Measurements from ENCODE around the gene NFYA. TPM values are rescaled to one million over a fixed set of nuclear protein-coding genes. Genes with fewer than 3 reads are reported as not detected.

Gene NFYA
- total and polyA plus RNA-seq, 9 donors: 7.6 to 33.3 (median 20.7) TPM

GRCh38 chr6:41122918-41123317 is 50.1 kb downstream of the NFYA start:
- intact Hi-C loops (cut with DNase I): no loop called here
- TF ChIP-seq POLR2A (IDR thresholded peaks at IDR 0.05) (no peak), EP300 (IDR thresholded peaks at IDR 0.05) (no peak)
- TF ChIP-seq, protein P1, sequence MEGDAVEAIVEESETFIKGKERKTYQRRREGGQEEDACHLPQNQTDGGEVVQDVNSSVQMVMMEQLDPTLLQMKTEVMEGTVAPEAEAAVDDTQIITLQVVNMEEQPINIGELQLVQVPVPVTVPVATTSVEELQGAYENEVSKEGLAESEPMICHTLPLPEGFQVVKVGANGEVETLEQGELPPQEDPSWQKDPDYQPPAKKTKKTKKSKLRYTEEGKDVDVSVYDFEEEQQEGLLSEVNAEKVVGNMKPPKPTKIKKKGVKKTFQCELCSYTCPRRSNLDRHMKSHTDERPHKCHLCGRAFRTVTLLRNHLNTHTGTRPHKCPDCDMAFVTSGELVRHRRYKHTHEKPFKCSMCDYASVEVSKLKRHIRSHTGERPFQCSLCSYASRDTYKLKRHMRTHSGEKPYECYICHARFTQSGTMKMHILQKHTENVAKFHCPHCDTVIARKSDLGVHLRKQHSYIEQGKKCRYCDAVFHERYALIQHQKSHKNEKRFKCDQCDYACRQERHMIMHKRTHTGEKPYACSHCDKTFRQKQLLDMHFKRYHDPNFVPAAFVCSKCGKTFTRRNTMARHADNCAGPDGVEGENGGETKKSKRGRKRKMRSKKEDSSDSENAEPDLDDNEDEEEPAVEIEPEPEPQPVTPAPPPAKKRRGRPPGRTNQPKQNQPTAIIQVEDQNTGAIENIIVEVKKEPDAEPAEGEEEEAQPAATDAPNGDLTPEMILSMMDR (IDR thresholded peaks at IDR 0.05): no peak
- no peaks in the 10 kb centered on the region for H3K36me3 ChIP-seq
- 88 to 100% (median 97%) methylated on average over 1 of the region's 1 CpG for WGBS, 3 donors
- no peak for DNase-seq
- H3K4me1 ChIP-seq (ENCODE audit: insufficient read depth): no peaks in the 10 kb centered on the region
- no peaks in the 10 kb centered on the region for H3K9me3 ChIP-seq
- H3K4me3 ChIP-seq: no peak overlapping the region
- no peaks in the 10 kb centered on the region for H3K27me3 ChIP-seq
- H3K27ac ChIP-seq: no peak overlapping the region

GRCh38 chr6:41125282-41125681 is 52.5 kb downstream of the NFYA start:
- 98 to 99% (median 99%) methylated on average over 3 of the region's 3 CpGs for WGBS, 3 donors
- Histone ChIP-seq H3K27ac (no peak overlapping the region), H3K9me3 (no peaks in the 10 kb centered on the region), H3K4me1 (ENCODE audit: insufficient read depth) (no peaks in the 10 kb centered on the region), H3K27me3 (no peaks in the 10 kb centered on the region), H3K36me3 (no peaks in the 10 kb centered on the region), H3K4me3 (no peak overlapping the region)
- intact Hi-C loops (cut with DNase I): no loop called here
- no peak for DNase-seq
- TF ChIP-seq EP300 (IDR thresholded peaks at IDR 0.05): no peak
- TF ChIP-seq, protein P1 (IDR thresholded peaks at IDR 0.05): no peak
- no peak for TF ChIP-seq POLR2A (IDR thresholded peaks at IDR 0.05)

DNA sequence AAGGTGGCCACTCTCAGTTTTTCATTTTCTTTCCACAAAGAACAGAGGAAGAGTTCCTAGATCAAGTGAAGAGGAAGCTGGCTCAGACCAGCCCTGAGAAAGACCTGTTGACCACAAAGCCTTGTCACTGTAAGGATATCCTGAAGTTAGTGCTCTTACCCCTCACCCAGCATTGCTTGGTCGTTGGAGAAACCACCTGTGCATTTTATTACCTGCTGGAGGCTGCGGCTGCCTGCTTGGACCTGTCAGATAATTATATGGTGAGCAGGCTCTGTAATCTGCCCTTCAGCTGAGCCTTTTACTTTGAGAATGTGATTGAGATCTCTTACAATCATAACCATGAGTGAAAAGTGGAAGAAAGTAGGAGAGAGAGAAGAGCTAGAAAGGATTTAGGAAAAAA is 59.5 kb downstream of the NFYA start:
- 54 to 65% (median 56%) methylated on average over 2 of the region's 2 CpGs for WGBS, 3 donors
- no peak for DNase-seq
- no peaks in the 10 kb centered on the region for H3K36me3 ChIP-seq
- no peaks in the 10 kb centered on the region for H3K27me3 ChIP-seq
- no peaks in the 10 kb centered on the region for H3K4me1 ChIP-seq (ENCODE audit: insufficient read depth)
- no peak overlapping the region for H3K4me3 ChIP-seq
- TF ChIP-seq, protein P1 (IDR thresholded peaks at IDR 0.05): no peak
- no peaks in the 10 kb centered on the region for H3K9me3 ChIP-seq
- H3K27ac ChIP-seq: no peak overlapping the region
- intact Hi-C loops (cut with DNase I): no loop called here

GRCh38 chr6:41135062-41135832 is 62.5 kb downstream of the NFYA start:
- WGBS, 3 donors: 90 to 95% (median 91%) methylated on average over 3 of the region's 3 CpGs
- no peaks in the 10 kb centered on the region for H3K36me3 ChIP-seq
- no peak overlapping the region for H3K27ac ChIP-seq
- no peak for TF ChIP-seq POLR2A (IDR thresholded peaks at IDR 0.05)
- TF ChIP-seq, protein P1 (IDR thresholded peaks at IDR 0.05): no peak
- TF ChIP-seq EP300 (IDR thresholded peaks at IDR 0.05): no peak
- DNase-seq: no peak
- no peak overlapping the region for H3K4me3 ChIP-seq
- H3K27me3 ChIP-seq: no peaks in the 10 kb centered on the region
- no peaks in the 10 kb centered on the region for H3K9me3 ChIP-seq
- no peaks in the 10 kb centered on the region for H3K4me1 ChIP-seq (ENCODE audit: insufficient read depth)
- intact Hi-C loops (cut with DNase I): no loop called here

Data from ovary (tissue), 9 donors.